Esophagus squamous epithelium (tissue), 5 donors: ENCODE measurements around the gene INSL3. TPM values are rescaled to one million over a fixed set of nuclear protein-coding genes. Genes with fewer than 3 reads are reported as not detected.
"Not testable (repeated sequence)": the region's sequence is repeated elsewhere in the genome, so short reads cannot be mapped to it uniquely, and the experiment has no call there.

Source experiments
- DNase-seq: peaks from one replicate; lab custom pipeline; 2025; lab: John Stamatoyannopoulos, UW
- H3K27ac ChIP-seq, 4 donors: fragments of 200-600 bp; sonication (generic); one replicate each; pipeline ENCODE4 v1.5.1; 2016 to 2019; ENCODE audit warnings: mild to moderate bottlenecking in 1 of 4
- H3K27me3 ChIP-seq, 4 donors: fragments of 200-600 bp; sonication (generic); 1 replicate in 3 of 4; 2 replicates in 1 of 4; pipeline versions ENCODE4 v1.5.1 to v1.6.0; 2017 to 2021; ENCODE audit warnings: antibody characterized with exemption in 1 of 4
- H3K36me3 ChIP-seq, 3 donors: fragments of 200-600 bp; sonication (generic); one replicate each; pipeline ENCODE4 v1.5.1; 2016 to 2019
- H3K4me1 ChIP-seq, 3 donors: fragments of 200-600 bp; sonication (generic); one replicate each; pipeline ENCODE4 v1.5.1; 2017 to 2019
- H3K4me3 ChIP-seq, 4 donors: fragments of 200-600 bp; sonication (generic); 1 replicate in 3 of 4; 2 replicates in 1 of 4; pipeline ENCODE4 v1.5.1; 2016 to 2019; ENCODE audit warnings: mild to moderate bottlenecking in 2 of 4, moderate library complexity in 1 of 4
- H3K9me3 ChIP-seq, 3 donors: fragments of 200-600 bp; sonication (generic); one replicate each; pipeline ENCODE4 v1.5.1; 2016 to 2019
- CTCF ChIP-seq, 6 experiments: fragments of 450-650 bp in 4 of 6; fragments of 200-600 bp in 2 of 6; sonication (generic) in 2 of 6; IDR thresholded peaks; one replicate each; pipeline ENCODE4 v1.5.1; 2016 to 2019; ENCODE audit warnings: antibody characterized with exemption in 6 of 6, mild to moderate bottlenecking in 4 of 6, moderate library complexity in 4 of 6
- POLR2A ChIP-seq, 4 donors: fragments of 450-650 bp; IDR thresholded peaks; one replicate each; pipeline ENCODE4 v1.6.1; 2017; ENCODE audit warnings: antibody characterized with exemption in 4 of 4, mild to moderate bottlenecking in 4 of 4, moderate library complexity in 3 of 4
- WGBS, 2 donors: methylation state at CpG; one replicate each; pipeline ENCODE4 v1.1.5; 2018; 5-methylcytosine and 5-hydroxymethylcytosine counted together
- intact Hi-C: fragments of 100-400 bp; cut with DNase I; formaldehyde crosslinking; loops from one replicate; pipeline ENCODE4 v1.15.0; 2022
- total RNA-seq, 4 donors: library from RNA; depleted of rRNA; stranded (reverse); fragments of >200 nt; gene quantifications; one replicate each; pipeline ENCODE4 v1.1.0, GENCODE V29; 2016
- donor health status: DM: yes; HTN: yes; CAD: no.

The INSL3 gene
- total RNA-seq, 4 donors from 2014 or later = not detected

DNA sequence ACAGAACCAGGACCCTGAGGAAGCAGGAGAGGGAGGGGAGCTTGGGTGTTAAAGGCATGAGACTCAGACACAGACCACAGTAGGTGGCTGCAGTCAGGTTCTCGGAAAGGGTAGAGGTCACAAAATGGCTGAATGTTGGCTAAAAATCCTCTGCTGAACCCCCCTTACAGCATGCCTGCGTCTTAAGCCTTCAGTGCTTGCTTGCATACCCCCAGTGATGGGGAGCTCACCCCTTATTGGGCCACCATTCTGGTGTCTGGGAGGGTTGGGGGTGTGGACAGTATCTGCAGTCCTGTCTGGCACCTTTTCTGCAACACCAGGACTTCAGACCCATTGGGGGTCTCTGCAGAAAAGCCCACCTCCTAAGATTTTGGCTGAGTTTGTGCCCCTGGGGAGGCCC, 40.5 kb downstream of the INSL3 start:
- WGBS, 2 donors = 80 to 100% methylated on average over 2 of the region's 2 CpGs
- H3K36me3 ChIP-seq = no peaks in the 10 kb centered on the region
- TF ChIP-seq CTCF (IDR thresholded peaks at IDR 0.05) (no peak), POLR2A (IDR thresholded peaks at IDR 0.05) (no peak)
- H3K4me1 ChIP-seq = peaks cover 0 to 19% (median 3%) of the 10 kb centered on the region in 3 donors
- intact Hi-C loops = no loop called here
- DNase-seq = no peak
- no peak overlapping the region for H3K4me3 ChIP-seq
- peaks cover 0 to 67% (median 0%) of the 10 kb centered on the region in 4 donors for H3K27me3 ChIP-seq
- no peaks in the 10 kb centered on the region for H3K9me3 ChIP-seq
- no peak overlapping the region for H3K27ac ChIP-seq

DNA sequence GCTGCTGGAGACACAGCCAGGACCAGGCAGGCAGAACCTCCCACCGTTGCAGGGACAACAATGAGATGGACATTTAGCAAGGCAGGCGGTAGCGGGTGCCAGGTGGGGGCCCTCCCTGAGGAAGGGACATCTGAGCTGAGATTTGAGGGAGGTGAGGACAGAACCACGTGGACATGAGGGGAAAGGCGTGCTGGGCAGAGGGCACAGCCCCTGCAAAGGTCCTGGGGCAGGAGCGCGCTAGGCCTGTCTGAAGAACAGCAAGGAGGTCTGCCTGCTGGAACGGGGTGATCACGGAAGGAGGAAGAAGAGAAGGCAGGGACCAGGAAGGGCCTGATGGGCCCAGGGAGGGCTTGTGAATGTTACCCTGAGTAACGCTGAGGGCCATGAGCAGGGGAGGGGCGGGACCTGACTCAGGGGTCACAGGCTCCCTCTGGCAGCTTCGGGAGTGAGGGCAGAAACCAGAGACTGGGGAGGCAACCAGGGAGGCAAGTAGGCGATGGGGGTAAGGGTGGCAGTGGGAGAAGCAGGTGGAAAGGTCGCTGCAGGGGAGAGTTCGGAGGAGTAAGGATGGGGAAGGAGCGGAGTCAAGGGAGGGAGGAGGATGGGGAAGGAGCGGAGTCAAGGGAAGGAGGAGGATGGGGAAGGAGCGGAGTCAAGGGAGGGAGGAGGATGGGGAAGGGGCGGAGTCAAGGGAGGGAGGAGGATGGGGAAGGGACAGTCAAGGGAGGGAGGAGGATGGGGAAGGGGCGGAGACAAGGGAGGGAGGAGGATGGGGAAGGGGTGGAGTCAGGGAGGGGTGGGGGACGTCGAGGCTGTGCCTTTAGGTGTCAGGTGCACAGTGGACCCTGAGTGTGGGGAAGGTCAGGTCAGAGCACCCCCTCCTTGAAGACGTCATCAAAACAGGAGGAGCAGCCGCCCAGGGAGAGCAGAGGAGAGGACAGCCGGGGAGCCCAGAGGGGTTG, 42.1 kb downstream of the INSL3 start:
- 23 to 28% methylated on average over 23 to 25 of the region's 25 CpGs for WGBS, 2 donors
- Histone ChIP-seq H3K4me1 (peaks cover 0 to 19% (median 3%) of the 10 kb centered on the region in 3 donors), H3K4me3 (peak overlapping the region in 3 of 4 donors; percentile 1 to 37 (median 10)), H3K27me3 (peaks cover 0 to 82% (median 0%) of the 10 kb centered on the region in 4 donors), H3K9me3 (no peaks in the 10 kb centered on the region), H3K36me3 (no peaks in the 10 kb centered on the region), H3K27ac (no peak overlapping the region)
- intact Hi-C loops = no loop called here
- DNase-seq = no peak
- TF ChIP-seq POLR2A (IDR thresholded peaks at IDR 0.05) = no peak
- TF ChIP-seq CTCF (IDR thresholded peaks at IDR 0.05) = no peak

DNA sequence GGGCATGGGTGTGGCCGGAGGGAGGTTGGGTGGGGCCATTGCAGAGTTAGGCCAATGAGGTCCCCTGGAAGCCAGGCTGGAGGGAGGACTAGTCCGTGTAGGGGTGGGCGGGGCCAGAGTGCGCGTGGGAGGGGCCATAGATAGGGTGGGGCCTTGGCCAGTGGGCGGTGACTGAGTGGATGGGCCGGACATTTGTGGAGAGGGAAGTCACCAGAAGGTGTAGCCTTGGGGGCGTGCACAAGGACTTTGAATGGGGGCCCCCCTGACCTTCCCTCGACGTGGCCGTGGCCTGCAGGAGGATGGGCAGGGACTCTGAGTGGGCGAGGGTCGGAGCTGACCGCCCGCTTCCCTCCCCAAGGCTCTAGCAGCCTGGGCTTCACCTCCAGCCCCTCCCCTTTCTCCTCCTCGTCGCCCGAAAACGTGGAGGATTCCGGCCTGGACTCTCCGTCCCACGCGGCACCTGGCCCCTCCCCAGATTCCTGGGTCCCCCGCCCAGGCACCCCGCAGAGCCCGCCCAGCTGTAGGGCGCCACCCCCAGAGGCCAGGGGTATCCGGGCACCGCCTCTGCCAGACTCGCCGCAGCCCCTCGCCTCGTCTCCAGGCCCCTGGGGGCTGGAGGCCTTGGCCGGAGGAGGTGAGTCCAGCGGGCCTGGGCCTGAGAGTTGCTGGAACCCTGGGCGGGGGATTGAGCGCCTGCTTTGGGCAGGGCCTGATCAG, 42.9 kb downstream of the INSL3 start:
- H3K27me3 ChIP-seq = peaks cover 0 to 77% (median 0%) of the 10 kb centered on the region in 4 donors
- intact Hi-C loops = no loop called here

DNA sequence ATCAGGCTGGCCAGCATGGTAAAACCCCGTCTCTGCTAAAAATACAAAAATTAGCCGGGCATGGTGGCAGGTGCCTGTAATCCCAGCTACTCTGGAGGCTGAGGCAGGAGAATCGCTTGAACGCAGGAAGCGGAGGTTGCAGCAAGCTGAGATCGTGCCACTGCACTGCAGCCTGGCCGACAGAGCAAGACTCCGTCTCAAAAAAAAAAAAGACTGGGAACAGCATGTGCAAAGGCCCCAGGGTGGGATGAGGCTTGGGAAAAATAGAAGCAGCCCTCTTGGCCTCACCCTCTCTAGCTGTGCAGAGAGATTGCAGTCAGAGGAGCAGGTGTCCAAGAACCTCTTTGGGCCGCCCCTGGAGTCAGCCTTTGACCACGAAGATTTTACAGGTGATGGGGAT, 43.5 kb downstream of the INSL3 start:
- Histone ChIP-seq H3K4me1 (peaks cover 0 to 19% (median 3%) of the 10 kb centered on the region in 3 donors), H3K27me3 (peaks cover 0 to 74% (median 0%) of the 10 kb centered on the region in 4 donors)
- H3K4me3 ChIP-seq, H3K27ac ChIP-seq, H3K36me3 ChIP-seq, H3K9me3 ChIP-seq, DNase-seq, intact Hi-C loops: not testable (repeated sequence)
- 72 to 77% methylated on average over 9 of the region's 10 CpGs for WGBS, 2 donors

More for the DNA sequence above, 42.9 kb downstream of the INSL3 start:
- DNase-seq = no peak
- Histone ChIP-seq H3K4me1 (peaks cover 0 to 19% (median 3%) of the 10 kb centered on the region in 3 donors), H3K4me3 (peak overlapping the region in 3 of 4 donors; percentile 1 to 37 (median 10)), H3K36me3 (no peaks in the 10 kb centered on the region), H3K9me3 (no peaks in the 10 kb centered on the region), H3K27ac (no peak overlapping the region)
- TF ChIP-seq CTCF (IDR thresholded peaks at IDR 0.05) = no peak
- WGBS, 2 donors = 7 to 9% methylated on average over 6 to 12 of the region's 37 CpGs

DNA sequence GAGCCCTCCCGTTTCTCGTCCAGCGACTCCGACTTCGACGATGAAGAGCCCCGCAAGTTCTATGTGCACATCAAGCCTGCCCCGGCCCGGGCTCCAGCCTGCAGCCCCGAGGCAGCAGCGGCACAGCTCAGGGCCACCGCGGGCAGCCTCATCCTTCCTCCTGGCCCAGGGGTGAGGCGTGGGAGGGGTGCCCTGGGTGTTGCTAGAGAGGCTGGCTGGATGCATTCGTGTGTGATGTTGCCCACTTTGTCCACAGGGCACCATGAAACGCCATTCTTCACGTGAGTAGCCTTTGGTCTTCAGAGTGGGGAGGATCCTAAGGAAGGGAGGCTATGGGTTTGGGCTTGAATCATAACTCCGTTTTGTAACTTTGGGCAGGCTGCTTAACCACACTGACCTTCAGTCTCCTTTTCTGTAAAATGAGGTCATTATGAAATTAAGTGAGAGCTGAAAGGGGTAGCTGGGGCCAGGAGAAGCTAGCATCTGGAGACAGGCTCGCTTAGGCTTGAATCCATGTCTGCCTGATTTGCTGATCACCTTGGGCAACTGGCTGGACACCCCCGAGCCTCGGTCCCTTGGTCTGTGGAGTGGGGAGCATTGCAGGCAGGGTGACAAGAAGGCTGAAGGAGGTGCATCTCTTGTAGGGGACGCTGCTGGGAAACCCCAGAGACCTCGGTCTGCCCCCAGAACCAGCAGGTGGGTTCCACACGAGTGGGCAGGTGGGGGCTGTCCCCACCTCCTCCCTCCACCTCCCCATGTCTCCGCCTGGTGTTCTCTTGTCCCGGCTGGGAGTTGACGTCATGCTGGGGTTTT, 45.1 kb downstream of the INSL3 start:
- intact Hi-C loops = no loop called here

More for the DNA sequence above, 45.1 kb downstream of the INSL3 start:
- no peak overlapping the region for H3K4me3 ChIP-seq
- TF ChIP-seq POLR2A (IDR thresholded peaks at IDR 0.05) = no peak
- no peak for TF ChIP-seq CTCF (IDR thresholded peaks at IDR 0.05)
- peaks cover 0 to 57% (median 0%) of the 10 kb centered on the region in 4 donors for H3K27me3 ChIP-seq
- WGBS, 2 donors = 41 to 67% methylated on average over 11 to 14 of the region's 27 CpGs
- DNase-seq = no peak
- H3K4me1 ChIP-seq = peaks cover 0 to 19% (median 3%) of the 10 kb centered on the region in 3 donors
- H3K27ac ChIP-seq = no peak overlapping the region
- no peaks in the 10 kb centered on the region for H3K36me3 ChIP-seq
- no peaks in the 10 kb centered on the region for H3K9me3 ChIP-seq
